Breast epithelium (tissue), 4 donors: Measurements from ENCODE around the gene HSD17B2. TPM values are rescaled to one million over a fixed set of nuclear protein-coding genes. Genes with fewer than 3 reads are reported as not detected.

Experiments
- DNase-seq, 2 donors: peaks; one replicate each; pipeline ENCODE4 v3.0.0-alpha.2; 2019; ENCODE audit warnings: low spot score in 2 of 2
- H3K27ac ChIP-seq, 2 donors: fragments of 200-600 bp; sonication (generic) in 1 of 2; one replicate each; pipeline ENCODE4 v1.5.1; 2016 to 2019; ENCODE audit warnings: mild to moderate bottlenecking in 1 of 2
- H3K27me3 ChIP-seq, 2 donors: fragments of 200-600 bp; sonication (generic) in 1 of 2; one replicate each; pipeline versions ENCODE4 v1.5.1 to v1.6.0; 2017 to 2019; ENCODE audit warnings: control low read depth in 1 of 2, mild to moderate bottlenecking in 1 of 2
- H3K36me3 ChIP-seq: fragments of 200-600 bp; one replicate; pipeline ENCODE4 v1.5.1; 2019
- H3K4me1 ChIP-seq, 2 donors: fragments of 200-600 bp; sonication (generic); one replicate each; pipeline ENCODE4 v1.5.1; 2016 to 2019; ENCODE audit warnings: control low read depth in 1 of 2
- H3K4me3 ChIP-seq, 3 donors: fragments of 200-600 bp; sonication (generic); 1 replicate in 2 of 3; 2 replicates in 1 of 3; pipeline ENCODE4 v1.5.1; 2016 to 2019; ENCODE audit warnings: mild to moderate bottlenecking in 3 of 3, moderate library complexity in 2 of 3
- H3K9me3 ChIP-seq, 2 donors: fragments of 200-600 bp; sonication (generic) in 1 of 2; one replicate each; pipeline ENCODE4 v1.5.1; 2016 to 2019; ENCODE audit warnings: control low read depth in 1 of 2
- POLR2A ChIP-seq: fragments of 450-650 bp; IDR thresholded peaks from one replicate; pipeline ENCODE4 v1.6.1; 2016; ENCODE audit warnings: antibody characterized with exemption, mild to moderate bottlenecking, moderate library complexity
- POLR2AphosphoS5 ChIP-seq, 3 donors: sonication (generic); formaldehyde crosslinking; IDR thresholded peaks; one replicate each; pipeline ENCODE4 v1.6.1; 2017; ENCODE audit warnings: antibody characterized with exemption in 3 of 3
- intact Hi-C: fragments of 100-400 bp; cut with DNase I; formaldehyde crosslinking; loops from one replicate; pipeline ENCODE4 v1.15.1; 2023; ENCODE audit warnings: low total_unique reads
- total RNA-seq, 3 donors: library from RNA; depleted of rRNA; stranded (reverse); fragments of >200 nt; gene quantifications; one replicate each; pipeline ENCODE4 v1.1.0, GENCODE V29; 2016
- TF ChIP-seq, protein P1 (sequence below), 3 donors: fragments of 450-650 bp; IDR thresholded peaks; one replicate each; pipeline ENCODE4 v1.5.1; 2016 to 2017; ENCODE audit warnings: antibody characterized with exemption in 3 of 3, mild to moderate bottlenecking in 3 of 3, moderate library complexity in 3 of 3

HSD17B2 gene
- total RNA-seq, 3 donors from 2014 or later, result 4.5 to 8.8 TPM; not detected in 1

DNA sequence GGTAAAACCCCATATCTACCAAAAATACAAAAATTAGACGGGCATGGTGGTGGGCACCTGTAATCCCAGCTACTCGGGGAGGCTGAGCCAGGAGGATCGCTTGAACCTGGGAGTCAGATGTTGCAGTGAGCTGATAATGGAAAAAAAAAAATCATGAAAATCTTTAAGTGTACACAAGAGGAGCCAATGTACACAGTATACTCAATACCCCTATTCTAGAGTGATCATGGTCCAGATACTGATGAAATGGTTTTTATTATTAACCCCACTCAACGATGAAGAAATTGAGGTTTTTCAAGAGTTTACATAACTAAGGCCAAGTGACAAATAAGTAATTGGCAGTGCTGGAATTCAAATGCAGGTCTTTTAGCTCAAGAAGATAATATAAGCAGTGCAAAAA is 11.5 kb downstream of the HSD17B2 start:
- DNase-seq, result no peak
- no peak for TF ChIP-seq POLR2A
- TF ChIP-seq, protein P1, sequence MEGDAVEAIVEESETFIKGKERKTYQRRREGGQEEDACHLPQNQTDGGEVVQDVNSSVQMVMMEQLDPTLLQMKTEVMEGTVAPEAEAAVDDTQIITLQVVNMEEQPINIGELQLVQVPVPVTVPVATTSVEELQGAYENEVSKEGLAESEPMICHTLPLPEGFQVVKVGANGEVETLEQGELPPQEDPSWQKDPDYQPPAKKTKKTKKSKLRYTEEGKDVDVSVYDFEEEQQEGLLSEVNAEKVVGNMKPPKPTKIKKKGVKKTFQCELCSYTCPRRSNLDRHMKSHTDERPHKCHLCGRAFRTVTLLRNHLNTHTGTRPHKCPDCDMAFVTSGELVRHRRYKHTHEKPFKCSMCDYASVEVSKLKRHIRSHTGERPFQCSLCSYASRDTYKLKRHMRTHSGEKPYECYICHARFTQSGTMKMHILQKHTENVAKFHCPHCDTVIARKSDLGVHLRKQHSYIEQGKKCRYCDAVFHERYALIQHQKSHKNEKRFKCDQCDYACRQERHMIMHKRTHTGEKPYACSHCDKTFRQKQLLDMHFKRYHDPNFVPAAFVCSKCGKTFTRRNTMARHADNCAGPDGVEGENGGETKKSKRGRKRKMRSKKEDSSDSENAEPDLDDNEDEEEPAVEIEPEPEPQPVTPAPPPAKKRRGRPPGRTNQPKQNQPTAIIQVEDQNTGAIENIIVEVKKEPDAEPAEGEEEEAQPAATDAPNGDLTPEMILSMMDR (IDR thresholded peaks at IDR 0.05), result no peak
- no peak for TF ChIP-seq POLR2AphosphoS5 (IDR thresholded peaks at IDR 0.05)
- Histone ChIP-seq H3K36me3 (no peaks in the 10 kb centered on the region), H3K4me1 (peaks cover 0 to 5% of the 10 kb centered on the region in 2 donors), H3K27ac (no peak overlapping the region), H3K9me3 (no peaks in the 10 kb centered on the region), H3K4me3 (no peak overlapping the region), H3K27me3 (peaks cover 0 to 3% of the 10 kb centered on the region in 2 donors)
- intact Hi-C loops, result no loop called here

DNA sequence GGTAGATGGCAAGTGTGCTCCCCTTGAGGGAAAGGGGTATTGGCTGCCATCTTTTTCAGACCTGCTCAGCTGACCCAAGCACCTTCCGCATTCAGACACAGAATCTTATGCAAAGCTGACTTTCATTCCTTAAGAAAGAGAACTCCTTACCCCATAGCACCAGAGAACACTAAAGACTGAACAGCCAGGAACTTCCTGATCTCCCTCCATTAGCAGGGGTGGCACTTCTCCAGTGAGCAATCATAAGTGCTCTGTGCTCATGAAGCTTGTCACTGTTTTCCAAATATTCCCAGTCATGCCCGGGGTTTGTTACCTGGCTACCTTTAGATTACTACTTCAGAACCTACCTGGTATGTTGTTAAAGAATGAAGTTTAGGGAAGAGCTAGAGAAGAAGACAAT is 11.9 kb downstream of the HSD17B2 start:
- Histone ChIP-seq H3K4me1 (peaks cover 0 to 5% of the 10 kb centered on the region in 2 donors), H3K4me3 (no peak overlapping the region), H3K36me3 (no peaks in the 10 kb centered on the region), H3K27ac (no peak overlapping the region), H3K27me3 (peaks cover 0 to 3% of the 10 kb centered on the region in 2 donors), H3K9me3 (no peaks in the 10 kb centered on the region)
- TF ChIP-seq POLR2AphosphoS5 (IDR thresholded peaks at IDR 0.05) (no peak), POLR2A (no peak)
- TF ChIP-seq, protein P1 (IDR thresholded peaks at IDR 0.05), result no peak
- DNase-seq, result no peak
- intact Hi-C loops, result no loop called here

DNA sequence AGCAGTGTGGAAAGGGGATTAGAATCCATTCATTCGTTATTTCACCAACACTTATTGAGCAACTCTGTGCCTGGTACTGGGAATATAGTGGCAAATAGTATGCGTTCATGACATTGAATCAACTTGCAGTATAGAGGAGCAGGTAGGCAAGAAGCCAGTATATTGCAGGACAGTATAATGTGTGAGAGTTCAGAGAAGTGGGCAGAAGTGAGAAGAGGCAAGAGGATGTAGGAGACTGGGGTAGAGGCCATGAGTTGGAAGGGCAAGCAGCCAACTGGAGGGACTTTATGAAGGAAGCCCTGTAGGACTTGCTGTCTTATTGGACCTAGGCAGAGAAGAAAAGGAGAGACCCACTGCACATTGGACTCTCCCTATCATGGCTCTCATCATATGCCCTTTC is 12.3 kb downstream of the HSD17B2 start:
- Histone ChIP-seq H3K4me3 (no peak overlapping the region), H3K9me3 (no peaks in the 10 kb centered on the region), H3K36me3 (no peaks in the 10 kb centered on the region), H3K4me1 (peaks cover 0 to 5% of the 10 kb centered on the region in 2 donors), H3K27me3 (peaks cover 0 to 3% of the 10 kb centered on the region in 2 donors), H3K27ac (no peak overlapping the region)
- intact Hi-C loops, result no loop called here
- TF ChIP-seq POLR2A (no peak), POLR2AphosphoS5 (IDR thresholded peaks at IDR 0.05) (no peak)
- TF ChIP-seq, protein P1 (IDR thresholded peaks at IDR 0.05), result no peak
- DNase-seq, result no peak

DNA sequence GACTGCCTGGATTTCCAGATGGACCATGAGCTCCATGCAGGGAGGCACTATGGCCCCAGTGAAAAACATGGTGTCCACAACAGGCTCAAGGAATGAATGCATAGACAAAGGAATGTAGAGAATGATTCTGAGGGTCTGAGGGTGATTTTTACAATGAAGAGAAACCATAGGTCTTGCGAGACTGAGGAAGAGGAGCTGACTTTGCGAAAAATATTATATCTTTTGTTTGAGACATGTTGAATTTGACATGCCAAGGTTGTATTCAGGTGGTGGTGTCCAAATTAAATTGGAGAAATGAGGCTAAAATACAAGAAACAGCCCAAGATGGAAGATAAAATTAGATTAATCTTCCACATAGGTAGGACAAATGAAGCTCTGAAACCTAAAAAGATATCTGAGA is 12.7 kb downstream of the HSD17B2 start:
- Histone ChIP-seq H3K4me3 (no peak overlapping the region), H3K36me3 (no peaks in the 10 kb centered on the region), H3K4me1 (peaks cover 0 to 5% of the 10 kb centered on the region in 2 donors), H3K27ac (no peak overlapping the region), H3K9me3 (no peaks in the 10 kb centered on the region), H3K27me3 (peaks cover 0 to 3% of the 10 kb centered on the region in 2 donors)
- TF ChIP-seq POLR2AphosphoS5 (IDR thresholded peaks at IDR 0.05) (no peak), POLR2A (no peak)
- TF ChIP-seq, protein P1 (IDR thresholded peaks at IDR 0.05), result no peak
- intact Hi-C loops, result no loop called here
- no peak for DNase-seq

DNA sequence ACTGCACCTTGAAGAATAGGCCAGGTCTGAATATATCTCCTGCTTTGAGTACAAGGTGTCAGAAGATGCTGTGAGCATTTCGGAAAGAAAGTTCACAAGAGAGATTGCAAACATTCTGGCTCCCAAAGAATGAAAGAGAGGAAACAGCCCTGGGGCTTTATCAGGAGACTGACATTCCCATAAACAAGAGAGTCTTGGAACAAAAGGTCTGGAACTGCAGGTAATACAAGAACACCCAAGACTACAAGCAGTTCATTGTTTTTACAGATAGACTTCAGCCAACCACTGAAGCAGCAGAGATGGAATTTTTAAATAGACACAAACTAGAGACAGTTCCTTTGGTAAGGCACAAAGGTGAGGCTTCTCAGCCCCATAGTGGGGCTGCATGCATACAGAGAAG is 14.4 kb downstream of the HSD17B2 start:
- peaks cover 0 to 5% of the 10 kb centered on the region in 2 donors for H3K4me1 ChIP-seq
- TF ChIP-seq POLR2A (no peak), POLR2AphosphoS5 (IDR thresholded peaks at IDR 0.05) (peak in 1 of 3 donors; percentile 38)
- TF ChIP-seq, protein P1 (IDR thresholded peaks at IDR 0.05), result no peak
- DNase-seq, result no peak

More for the DNA sequence above, 14.4 kb downstream of the HSD17B2 start:
- Histone ChIP-seq H3K27ac (peak overlapping the region; percentile 45 to 59), H3K27me3 (peaks cover 0 to 8% of the 10 kb centered on the region in 2 donors), H3K9me3 (no peaks in the 10 kb centered on the region), H3K36me3 (no peaks in the 10 kb centered on the region), H3K4me3 (no peak overlapping the region)
- intact Hi-C loops, result no loop called here
